ENCODE data around the gene S100A10.

S100A10 gene

DNA sequence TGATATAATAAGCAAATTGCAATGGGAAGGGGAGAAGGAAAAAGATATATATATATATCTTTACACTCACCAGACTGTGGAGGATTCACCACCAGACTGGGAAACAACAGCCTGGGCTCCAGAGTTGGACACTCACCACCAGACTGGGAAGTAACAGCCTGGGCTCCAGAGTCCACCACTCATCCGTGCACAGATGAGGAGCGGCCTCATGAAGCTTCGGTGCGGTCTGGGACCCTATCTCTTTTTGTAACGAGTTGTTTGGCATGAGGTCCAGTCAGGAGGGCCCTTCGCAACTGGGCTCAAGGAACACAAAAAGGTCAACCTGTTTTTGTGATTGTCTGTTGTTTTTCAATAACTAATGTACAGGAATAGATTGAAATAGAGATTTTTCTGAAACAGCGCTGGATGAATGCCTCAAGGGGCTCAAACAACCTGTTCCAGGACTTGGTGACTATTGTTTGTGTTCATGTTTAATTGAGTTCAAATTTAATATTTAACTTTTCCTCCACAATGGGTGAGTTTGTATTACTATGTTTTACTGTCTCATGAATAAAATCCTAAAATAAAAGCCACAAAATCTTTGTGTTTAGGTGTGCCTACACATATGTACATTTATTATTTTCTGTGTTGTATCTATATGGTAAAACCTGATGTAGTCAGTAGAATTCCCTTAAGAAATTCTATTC lies 40.1 kb downstream of the S100A10 start:
- H3K4me3 ChIP-seq (replicated peaks; ENCODE audit: insufficient read depth, low read length), result no peak overlapping the region
- TF ChIP-seq CTCF (IDR thresholded peaks at IDR 0.05; ENCODE audit: insufficient read depth, low read length) (no peak), POLR2AphosphoS5 (IDR thresholded peaks at IDR 0.05; ENCODE audit: low read depth) (no peak), REST (IDR thresholded peaks at IDR 0.05; ENCODE audit: insufficient replicate concordance, low read depth) (no peak)
- no peaks in the 10 kb centered on the region for H3K27me3 ChIP-seq (ENCODE audit: insufficient read depth, poor library complexity, severe bottlenecking)

GRCh38 chr1:151952811-151953210 lies 40.8 kb downstream of the S100A10 start:
- H3K27ac ChIP-seq (replicated peaks), result no peak overlapping the region
- no peaks in the 10 kb centered on the region for H3K27me3 ChIP-seq (ENCODE audit: insufficient read depth, poor library complexity, severe bottlenecking)
- no peak overlapping the region for H3K4me3 ChIP-seq (replicated peaks; ENCODE audit: insufficient read depth, low read length)
- TF ChIP-seq POLR2AphosphoS5 (IDR thresholded peaks at IDR 0.05; ENCODE audit: low read depth), result no peak
- no peak for TF ChIP-seq GABPA (IDR thresholded peaks at IDR 0.05; ENCODE audit: low read depth)
- TF ChIP-seq CTCF (IDR thresholded peaks at IDR 0.05; ENCODE audit: insufficient read depth, low read length), result no peak
- no peak for DNase-seq (ENCODE audit: low read depth in 1 of 2, low spot score in 1 of 2)

More for the DNA sequence above, 40.1 kb downstream of the S100A10 start:
- DNase-seq (ENCODE audit: low read depth in 1 of 2, low spot score in 1 of 2), result no peak
- H3K27ac ChIP-seq (replicated peaks), result no peak overlapping the region

- TF ChIP-seq CTCF (IDR thresholded peaks at IDR 0.05; ENCODE audit: insufficient read depth, low read length), result no peak
- TF ChIP-seq GABPA (IDR thresholded peaks at IDR 0.05; ENCODE audit: low read depth), result no peak
- TF ChIP-seq SPI1 (IDR thresholded peaks at IDR 0.05; ENCODE audit: borderline replicate concordance, low read depth), result no peak
- no peak for TF ChIP-seq POLR2AphosphoS5 (IDR thresholded peaks at IDR 0.05; ENCODE audit: low read depth)
- TF ChIP-seq REST (IDR thresholded peaks at IDR 0.05; ENCODE audit: insufficient replicate concordance, low read depth), result no peak
- no peak overlapping the region for H3K27ac ChIP-seq (replicated peaks)
- no peaks in the 10 kb centered on the region for H3K27me3 ChIP-seq (ENCODE audit: insufficient read depth, poor library complexity, severe bottlenecking)
- no peak overlapping the region for H3K4me3 ChIP-seq (replicated peaks; ENCODE audit: insufficient read depth, low read length)
- DNase-seq (ENCODE audit: low read depth in 1 of 2, low spot score in 1 of 2), result no peak
Measured at GRCh38 chr1:151949371-151950193, 44.1 kb downstream of the S100A10 start.
